Lower lobe of right lung (tissue), 2 donors: ENCODE data around the gene APLP2. TPM values are rescaled to one million over a fixed set of nuclear protein-coding genes. Genes with fewer than 3 reads are reported as not detected.
A peak's percentile ranks its signal among the peaks of the same experiment; 100 is the strongest.
"Not testable (repeated sequence)": the region's sequence is repeated elsewhere in the genome, so short reads cannot be mapped to it uniquely, and the experiment has no call there.

Experiments used
- ATAC-seq, 2 donors: fragments of 200-7000 bp; cut with Tn5 transposase; one replicate each; pipeline ENCODE4 v1.9.1; 2020 to 2022; ENCODE audit warnings: mild to moderate bottlenecking in 2 of 2, moderate library complexity in 2 of 2
- DNase-seq: peaks from one replicate; pipeline ENCODE4 v3.0.0-alpha.2; 2020
- H3K27ac ChIP-seq: fragments of 200-600 bp; one replicate; pipeline ENCODE4 v1.8.0; 2022
- H3K27me3 ChIP-seq: fragments of 200-600 bp; one replicate; pipeline ENCODE4 v1.8.0; 2022; ENCODE audit warnings: low read depth
- H3K36me3 ChIP-seq: fragments of 200-600 bp; one replicate; pipeline ENCODE4 v1.8.0; 2022; ENCODE audit warnings: mild to moderate bottlenecking
- H3K4me1 ChIP-seq: fragments of 200-600 bp; one replicate; pipeline ENCODE4 v1.8.0; 2022
- H3K4me3 ChIP-seq: fragments of 200-600 bp; one replicate; pipeline ENCODE4 v1.8.0; 2022; ENCODE audit warnings: mild to moderate bottlenecking
- H3K9me3 ChIP-seq: fragments of 200-600 bp; one replicate; pipeline ENCODE4 v1.8.0; 2022
- intact Hi-C: fragments of 100-400 bp; cut with DNase I; formaldehyde crosslinking; loops from one replicate; pipeline ENCODE4 v1.11.0; 2022
- total RNA-seq: library from RNA; stranded (reverse); fragmentation: NEBNext Ultra II Directional; extraction: Animal tissue kit (Norgen Biotek cat#: 25700); gene quantifications from one replicate; pipeline ENCODE4 v1.2.1, GENCODE V29; 2021
- TF ChIP-seq, protein P1 (sequence below): fragments of 200-600 bp; IDR thresholded peaks from one replicate; pipeline ENCODE4 v1.8.0; 2022; ENCODE audit warnings: antibody characterized with exemption, mild to moderate bottlenecking
- donor health status: DM: no; HTN: yes; CAD: no; lungs with severe emphysema.

APLP2 gene
- total RNA-seq, 1 donor from 2014 or later, result 582 TPM

DNA sequence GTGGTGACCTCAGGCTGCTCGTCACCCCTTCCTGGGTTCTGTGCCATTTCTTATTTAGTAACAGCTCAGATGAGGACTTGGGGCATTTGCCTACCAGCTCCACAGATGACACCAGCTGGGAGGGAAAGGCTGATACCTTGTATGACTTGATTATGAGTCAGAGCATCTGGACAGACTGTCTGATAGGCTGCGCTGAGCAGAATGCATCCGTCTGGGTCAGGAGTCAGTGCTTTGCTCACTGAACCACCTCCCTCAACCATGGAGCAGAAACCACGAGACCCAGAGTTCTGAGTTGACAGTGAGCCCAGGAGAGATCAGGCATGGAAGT lies 96.7 kb downstream of the APLP2 start:
- peaks cover 41% of the 10 kb centered on the region for H3K4me1 ChIP-seq

DNA sequence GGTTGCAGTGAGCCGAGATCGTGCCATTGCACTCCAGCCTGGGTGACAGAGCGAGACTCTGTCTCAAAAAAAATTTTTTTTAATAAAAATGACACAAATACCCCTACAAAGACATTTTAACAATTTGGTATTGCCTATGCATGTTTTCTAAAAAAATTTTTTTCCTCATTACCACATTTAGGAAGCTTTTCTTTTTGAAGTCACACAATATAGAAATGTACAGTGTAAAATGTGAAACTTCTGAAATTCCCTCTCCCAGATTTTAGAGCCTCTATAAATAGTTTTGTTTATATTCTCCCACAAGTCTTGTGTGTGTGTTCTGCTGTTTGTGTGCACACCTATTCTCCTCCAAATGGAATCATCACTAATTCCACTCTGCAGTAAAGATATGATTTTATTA lies 97.5 kb downstream of the APLP2 start:
- peaks cover 35% of the 10 kb centered on the region for H3K4me1 ChIP-seq
- DNase-seq, result no peak
- H3K27ac ChIP-seq, result no peak overlapping the region
- intact Hi-C loops, result no loop called here
- TF ChIP-seq, protein P1, sequence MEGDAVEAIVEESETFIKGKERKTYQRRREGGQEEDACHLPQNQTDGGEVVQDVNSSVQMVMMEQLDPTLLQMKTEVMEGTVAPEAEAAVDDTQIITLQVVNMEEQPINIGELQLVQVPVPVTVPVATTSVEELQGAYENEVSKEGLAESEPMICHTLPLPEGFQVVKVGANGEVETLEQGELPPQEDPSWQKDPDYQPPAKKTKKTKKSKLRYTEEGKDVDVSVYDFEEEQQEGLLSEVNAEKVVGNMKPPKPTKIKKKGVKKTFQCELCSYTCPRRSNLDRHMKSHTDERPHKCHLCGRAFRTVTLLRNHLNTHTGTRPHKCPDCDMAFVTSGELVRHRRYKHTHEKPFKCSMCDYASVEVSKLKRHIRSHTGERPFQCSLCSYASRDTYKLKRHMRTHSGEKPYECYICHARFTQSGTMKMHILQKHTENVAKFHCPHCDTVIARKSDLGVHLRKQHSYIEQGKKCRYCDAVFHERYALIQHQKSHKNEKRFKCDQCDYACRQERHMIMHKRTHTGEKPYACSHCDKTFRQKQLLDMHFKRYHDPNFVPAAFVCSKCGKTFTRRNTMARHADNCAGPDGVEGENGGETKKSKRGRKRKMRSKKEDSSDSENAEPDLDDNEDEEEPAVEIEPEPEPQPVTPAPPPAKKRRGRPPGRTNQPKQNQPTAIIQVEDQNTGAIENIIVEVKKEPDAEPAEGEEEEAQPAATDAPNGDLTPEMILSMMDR, result no peak
- no peak overlapping the region for H3K4me3 ChIP-seq
- no peaks in the 10 kb centered on the region for H3K9me3 ChIP-seq
- no peaks in the 10 kb centered on the region for H3K36me3 ChIP-seq
- no peak for ATAC-seq
- no peaks in the 10 kb centered on the region for H3K27me3 ChIP-seq

More for the DNA sequence above, 96.7 kb downstream of the APLP2 start:
- TF ChIP-seq, protein P1, result no peak
- DNase-seq, result no peak
- H3K27me3 ChIP-seq, result no peaks in the 10 kb centered on the region
- no peak overlapping the region for H3K4me3 ChIP-seq
- H3K36me3 ChIP-seq, result no peaks in the 10 kb centered on the region
- intact Hi-C loops, result no loop called here
- peak overlapping the region; percentile 18 for H3K27ac ChIP-seq
- H3K9me3 ChIP-seq, result no peaks in the 10 kb centered on the region
- peak; percentile 64 to 83 for ATAC-seq

DNA sequence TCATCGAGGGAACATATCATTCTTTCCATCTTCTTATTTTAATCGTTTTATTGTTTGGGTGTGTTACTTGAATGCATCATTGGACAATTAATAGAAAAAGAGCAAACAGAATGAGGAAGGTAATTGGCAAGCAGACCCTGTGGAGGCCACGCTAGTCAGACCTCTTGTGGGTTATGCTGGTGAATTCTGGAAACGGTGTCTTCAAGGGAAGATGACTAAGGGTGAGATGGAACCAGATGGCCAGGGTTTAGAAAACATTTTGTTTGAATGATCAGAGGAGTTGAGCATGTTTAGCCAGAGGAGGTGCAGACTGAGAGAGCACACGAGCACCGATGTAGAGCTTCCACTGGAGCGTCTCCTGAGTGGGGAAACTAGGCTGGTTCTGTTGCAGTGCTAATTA lies 98.4 kb downstream of the APLP2 start:
- Histone ChIP-seq H3K4me1 (peaks cover 25% of the 10 kb centered on the region), H3K27ac (no peak overlapping the region), H3K4me3 (no peak overlapping the region), H3K9me3 (no peaks in the 10 kb centered on the region), H3K36me3 (no peaks in the 10 kb centered on the region), H3K27me3 (no peaks in the 10 kb centered on the region)
- intact Hi-C loops, result no loop called here
- DNase-seq, result no peak
- ATAC-seq, result no peak
- TF ChIP-seq, protein P1, result no peak

DNA sequence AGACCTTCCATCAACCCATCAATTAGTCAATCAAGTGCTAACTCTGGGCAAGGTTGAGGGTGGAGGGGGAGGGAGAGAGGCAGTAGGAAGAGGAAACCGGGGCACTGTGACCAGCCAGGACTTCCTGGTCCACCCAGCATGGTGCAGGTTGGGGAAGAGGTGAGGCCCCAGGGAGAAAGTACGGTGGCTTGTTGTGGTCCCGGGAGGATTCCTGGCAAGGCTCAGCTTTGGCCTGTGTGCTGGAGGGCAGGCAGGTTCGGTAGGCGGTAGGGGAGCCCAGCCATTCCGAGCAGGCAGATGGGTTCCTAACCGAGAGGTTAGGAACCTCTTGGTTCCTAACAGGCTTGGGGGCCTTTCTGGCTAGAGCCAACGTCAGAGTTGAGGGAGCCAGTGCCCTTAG lies 100.7 kb downstream of the APLP2 start:
- Histone ChIP-seq H3K27ac (no peak overlapping the region), H3K4me3 (no peak overlapping the region), H3K9me3 (peaks cover 5% of the 10 kb centered on the region), H3K4me1 (peaks cover 11% of the 10 kb centered on the region), H3K27me3 (no peaks in the 10 kb centered on the region), H3K36me3 (no peaks in the 10 kb centered on the region)
- TF ChIP-seq, protein P1, result no peak
- DNase-seq, result no peak
- intact Hi-C loops, result no loop called here
- no peak for ATAC-seq

DNA sequence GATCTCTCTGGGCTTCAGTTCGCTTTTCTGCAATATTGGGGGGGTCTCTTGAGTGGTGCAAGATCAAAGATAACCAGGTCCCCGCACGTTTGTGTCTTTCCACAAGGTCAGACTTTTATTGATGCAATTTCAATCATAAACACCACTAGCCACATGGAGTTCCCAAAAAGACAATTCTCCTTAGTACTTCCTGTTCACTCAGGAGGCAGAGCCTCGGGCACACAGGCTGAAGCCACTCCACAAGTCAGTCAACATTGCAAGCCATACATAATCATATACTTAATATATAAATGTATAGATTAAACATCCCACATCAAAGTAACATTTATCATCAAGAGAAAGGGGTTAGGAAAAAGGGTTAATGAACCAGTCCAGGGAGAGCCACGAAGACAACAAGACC lies 101.8 kb downstream of the APLP2 start:
- intact Hi-C loops, result no loop called here
- no peak for DNase-seq
- H3K4me3 ChIP-seq, result no peak overlapping the region
- TF ChIP-seq, protein P1, result no peak
- no peak for ATAC-seq
- H3K27ac ChIP-seq, result no peak overlapping the region
- H3K36me3 ChIP-seq, result no peaks in the 10 kb centered on the region
- H3K27me3 ChIP-seq, result no peaks in the 10 kb centered on the region
- H3K9me3 ChIP-seq, result peaks cover 5% of the 10 kb centered on the region
- H3K4me1 ChIP-seq, result peaks cover 1% of the 10 kb centered on the region

DNA sequence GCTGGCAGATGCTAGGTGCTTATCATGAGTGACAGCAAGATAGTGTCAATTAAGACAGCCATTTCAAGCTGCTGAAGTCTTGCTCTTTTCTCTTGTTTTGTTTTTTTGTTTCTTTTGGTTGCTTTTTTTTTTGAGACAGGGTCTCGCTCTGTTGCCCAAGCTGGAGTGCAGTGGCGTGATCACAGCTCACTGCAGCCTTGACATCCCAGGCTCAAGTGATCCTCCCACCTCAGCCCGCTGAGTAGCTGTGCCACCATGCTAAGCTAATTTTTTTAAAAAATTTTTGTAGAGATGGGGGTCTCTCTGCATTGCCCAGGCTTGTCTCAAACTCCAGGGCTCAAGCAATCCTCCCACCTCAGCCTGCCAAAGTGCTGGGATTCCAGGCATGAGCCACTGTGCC lies 102.3 kb downstream of the APLP2 start:
- ATAC-seq, H3K4me1 ChIP-seq, H3K4me3 ChIP-seq, H3K27me3 ChIP-seq, H3K36me3 ChIP-seq, H3K27ac ChIP-seq, H3K9me3 ChIP-seq, intact Hi-C loops, DNase-seq: not testable (repeated sequence)
